GM12878 (cell line): ENCODE results near the gene GRIK3. TPM values are rescaled to one million over a fixed set of nuclear protein-coding genes. Genes with fewer than 3 reads are reported as not detected.

Experiments
- ATAC-seq: fragments of 200-7000 bp; cut with Tn5 transposase; 3 replicates; pipeline ENCODE4 v1.9.1; 2020; ENCODE audit warnings: mild to moderate bottlenecking, moderate library complexity
- BruUV-seq: library from RNA; stranded (reverse); fragments of 400-500 nt; replicated peaks from 2 replicates; lab custom pipeline; 2021; lab: Mats Ljungman, UMichigan
- CTCF ChIA-PET: fragments of 300-600 bp; sonication (Branson Sonifier 250); formaldehyde crosslinking; extraction: SDS; loops from one replicate; lab custom pipeline; 2021; ENCODE audit warnings: inconsistent platforms; lab: Yijun Ruan, JAX
- POLR2A ChIA-PET: fragments of 350-600 bp; formaldehyde crosslinking; extraction: SDS; loops from one replicate; lab custom pipeline; 2021; ENCODE audit warnings: inconsistent platforms; lab: Charles Lee
- RAD21 ChIA-PET: fragments of 300-600 bp; sonication (Branson Sonifier 250); formaldehyde crosslinking; loops from one replicate; lab custom pipeline; 2023; ENCODE audit warnings: antibody characterized with exemption; ENCODE audit not compliant: unreplicated experiment; lab: Charles Lee
- SMC1A ChIA-PET: fragments of 300-600 bp; sonication (Branson Sonifier 250); formaldehyde crosslinking; loops from one replicate; lab custom pipeline; 2023; ENCODE audit not compliant: unreplicated experiment, uncharacterized antibody; lab: Charles Lee
- DNase-seq: peaks from one replicate; pipeline ENCODE4 v3.0.0-alpha.2; 2011; ENCODE audit warnings: low read depth, low spot score
- FAIRE-seq: peaks from 3 replicates; lab custom pipeline; 2011; peaks lifted over from hg19 to GRCh38; lab: Jason Lieb, UNC
- H2AFZ ChIP-seq: 2 replicates; pipeline ENCODE4 v1.6.0; 2011; ENCODE audit warnings: low read depth, low read length, control low read depth; ENCODE audit not compliant: control insufficient read depth
- H3K27ac ChIP-seq: 2 replicates; pipeline ENCODE4 v1.5.1; 2011; ENCODE audit warnings: control low read depth; ENCODE audit not compliant: control insufficient read depth, insufficient read depth
- H3K27me3 ChIP-seq, 2 experiments: replicated peaks in 1 of 2; 2 replicates each; pipeline versions ENCODE4 v1.6.0 to v1.6.1; 2011; ENCODE audit warnings: low read length in 1 of 2; ENCODE audit not compliant: control insufficient read depth in 2 of 2, insufficient read depth in 2 of 2
- H3K36me3 ChIP-seq, 2 experiments: 2 replicates each; pipeline ENCODE4 v1.5.1; 2011; ENCODE audit warnings: low read length in 1 of 2; ENCODE audit not compliant: control insufficient read depth in 2 of 2, insufficient read depth in 2 of 2
- H3K4me1 ChIP-seq: 2 replicates; pipeline ENCODE4 v1.6.1; 2011; ENCODE audit warnings: mild to moderate bottlenecking, low read length, moderate library complexity, mixed read lengths; ENCODE audit not compliant: control insufficient read depth, insufficient read depth
- H3K4me2 ChIP-seq: 2 replicates; pipeline ENCODE4 v1.6.0; 2011; ENCODE audit warnings: control low read depth; ENCODE audit not compliant: control insufficient read depth, insufficient read depth
- H3K4me3 ChIP-seq: fragments of 200-600 bp; sonication (generic); 2 replicates; pipeline ENCODE4 v1.5.1; 2016
- H3K79me2 ChIP-seq: 2 replicates; pipeline ENCODE4 v1.6.0; 2011; ENCODE audit warnings: low read length; ENCODE audit not compliant: control insufficient read depth, insufficient read depth
- H3K9ac ChIP-seq: 2 replicates; pipeline ENCODE4 v1.8.0; 2011; ENCODE audit warnings: low read length, control low read depth, mixed read lengths; ENCODE audit not compliant: control insufficient read depth, insufficient read depth
- H3K9me3 ChIP-seq: replicated peaks from 3 replicates; pipeline ENCODE4 v1.5.1; 2011; ENCODE audit warnings: mild to moderate bottlenecking, low read length; ENCODE audit not compliant: control insufficient read depth, insufficient read depth
- H4K20me1 ChIP-seq: 2 replicates; pipeline ENCODE4 v1.6.0; 2011; ENCODE audit not compliant: control insufficient read depth, insufficient read depth
- CREM ChIP-seq: IDR thresholded peaks from 2 replicates; pipeline ENCODE4 v1.6.1; 2014; ENCODE audit warnings: antibody characterized with exemption, low read depth
- EGR1 ChIP-seq, 2 experiments: IDR thresholded peaks; 1 replicate in 1 of 2; 2 replicates in 1 of 2; pipeline ENCODE4 v1.6.1; 2011 to 2012; ENCODE audit warnings: low read depth in 2 of 2, low read length in 2 of 2, borderline replicate concordance in 1 of 2, mild to moderate bottlenecking in 1 of 2, moderate library complexity in 1 of 2
- HDGF ChIP-seq: fragments of 450-650 bp; IDR thresholded peaks from 2 replicates; pipeline ENCODE4 v1.6.1; 2016; ENCODE audit warnings: antibody characterized with exemption
- MTA2 ChIP-seq: fragments of 450-650 bp; IDR thresholded peaks from 2 replicates; pipeline ENCODE4 v1.6.1; 2016; ENCODE audit warnings: low read depth, mild to moderate bottlenecking, moderate library complexity
- NFIC ChIP-seq: IDR thresholded peaks from 2 replicates; pipeline ENCODE4 v1.6.1; 2012; ENCODE audit warnings: low read depth, mild to moderate bottlenecking, inconsistent platforms, low read length, moderate library complexity
- NR2C2 ChIP-seq: IDR thresholded peaks from 2 replicates; pipeline ENCODE4 v1.6.1; 2011; ENCODE audit warnings: borderline replicate concordance, low read depth; ENCODE audit not compliant: control insufficient read depth, insufficient read length
- POLR2A ChIP-seq: IDR thresholded peaks from 2 replicates; pipeline ENCODE4 v1.6.1; 2011; ENCODE audit warnings: low read depth, mild to moderate bottlenecking, low read length
- REST ChIP-seq: IDR thresholded peaks from 2 replicates; pipeline ENCODE4 v1.6.1; 2012; ENCODE audit warnings: mild to moderate bottlenecking, low read depth, low read length
- SMAD1 ChIP-seq: fragments of 450-650 bp; IDR thresholded peaks from 2 replicates; pipeline ENCODE4 v1.6.1; 2018; ENCODE audit warnings: mild to moderate bottlenecking, low read depth; ENCODE audit not compliant: partially characterized antibody
- ZNF622 ChIP-seq: fragments of 450-650 bp; IDR thresholded peaks from 2 replicates; pipeline ENCODE4 v1.6.1; 2017; ENCODE audit warnings: mild to moderate bottlenecking, inconsistent platforms
- in situ Hi-C: fragments of 300-500 bp; cut with MboI; formaldehyde crosslinking; loops from 9 replicates; pipeline ENCODE4 v1.14.3; 2018; ENCODE audit warnings: mixed read lengths
- intact Hi-C: fragments of 100-400 bp; cut with micrococcal nuclease; formaldehyde crosslinking; loops from one replicate; pipeline ENCODE4 v1.14.2; 2022; ENCODE audit not compliant: unreplicated experiment
- polyA plus RNA-seq, 11 experiments: library from polyadenylated mRNA; depleted of rRNA in 4 of 11; unstranded in 6 of 11; stranded (reverse) in 5 of 11; fragments of >200 nt; fragmentation: Nextera tagmentation in 4 of 11; fragmentation: Illumina TruSeq in 1 of 11; extraction: Ambion mirVana in 4 of 11; extraction: Trizol in 1 of 11; gene quantifications; 1 replicate in 1 of 11; 2 replicates in 10 of 11; pipeline versions ENCODE4 v1.2.1 to v1.2.3, GENCODE V29; 2011 to 2016; ENCODE audit warnings: inconsistent platforms in 2 of 11, missing spikeins in 2 of 11, low read depth in 1 of 11
- total RNA-seq, 4 experiments: library from RNA; depleted of rRNA in 3 of 4; stranded (reverse); fragments of >200 nt in 3 of 4; fragmentation: Illumina TruSeq in 1 of 4; extraction: Trizol in 1 of 4; gene quantifications; 2 replicates each; pipeline versions ENCODE4 v1.2.1 to v1.2.3, GENCODE V29; 2013 to 2021

GRIK3 gene
- total and polyA plus RNA-seq, 10 of the 15 experiments (the other 5 are each of a cell fraction or from before 2014, with no cell fraction given): not detected

- TF ChIP-seq REST (peak; percentile 95), CREM (no peak), NR2C2 (no peak)
Measured at GRCh38 chr1:37020653-37021277, 13.6 kb downstream of the GRIK3 start (continued).

GRCh38 chr1:37018510-37018909 is 15.8 kb downstream of the GRIK3 start:
- no peaks in the 10 kb centered on the region; the same call in 1 of the 2 replicates for H4K20me1 ChIP-seq
- H3K4me1 ChIP-seq: no peaks in the 10 kb centered on the region
- no peaks in the 10 kb centered on the region for H3K79me2 ChIP-seq
- DNase-seq: no peak
- no peak for FAIRE-seq
- no peak overlapping the region for H3K4me3 ChIP-seq
- in situ Hi-C loops (no loop called here), intact Hi-C loops (no loop called here)
- H3K27ac ChIP-seq: no peak overlapping the region
- H3K36me3 ChIP-seq: no peaks in the 10 kb centered on the region
- H2AFZ ChIP-seq: no peak overlapping the region
- no TSS peak for BruUV-seq
- TF ChIP-seq SMAD1: no peak
- no peak for TF ChIP-seq ZNF622
- no peak for TF ChIP-seq NFIC
- no peak for TF ChIP-seq REST
- no peak for TF ChIP-seq POLR2A
- no peak for TF ChIP-seq MTA2
- no peak for TF ChIP-seq EGR1 (IDR thresholded peaks at IDR 0.05; ENCODE audit: borderline replicate concordance in 1 of 2, low read depth in 2 of 2, low read length in 2 of 2)
- TF ChIP-seq HDGF: no peak
- ChIA-PET SMC1A (interaction anchor here (0.7 kb wide), 1 partner anchor 265 kb away, joined by 3 read pairs; no protein-coding TSS in a partner anchor), POLR2A (no interaction called here), CTCF (interaction anchor here (1.6 kb wide), 1 partner anchor 17 kb away, joined by 4 read pairs; no protein-coding TSS in a partner anchor), RAD21 (no interaction called here)
- no peaks in the 10 kb centered on the region for H3K27me3 ChIP-seq
- ATAC-seq: no peak
- no peak overlapping the region for H3K9ac ChIP-seq
- no peak overlapping the region for H3K4me2 ChIP-seq
- no peaks in the 10 kb centered on the region for H3K9me3 ChIP-seq
